Limb (tissue), 2 donors: ENCODE results near the gene CYP2U1.
"Not testable (repeated sequence)": the region's sequence is repeated elsewhere in the genome, so short reads cannot be mapped to it uniquely, and the experiment has no call there.

Experiments used
- DNase-seq, 2 donors: peaks; one replicate each; pipeline ENCODE4 v3.0.0-alpha.2; 2016; ENCODE audit errors: extremely low spot score in 2 of 2

CYP2U1 gene

DNA sequence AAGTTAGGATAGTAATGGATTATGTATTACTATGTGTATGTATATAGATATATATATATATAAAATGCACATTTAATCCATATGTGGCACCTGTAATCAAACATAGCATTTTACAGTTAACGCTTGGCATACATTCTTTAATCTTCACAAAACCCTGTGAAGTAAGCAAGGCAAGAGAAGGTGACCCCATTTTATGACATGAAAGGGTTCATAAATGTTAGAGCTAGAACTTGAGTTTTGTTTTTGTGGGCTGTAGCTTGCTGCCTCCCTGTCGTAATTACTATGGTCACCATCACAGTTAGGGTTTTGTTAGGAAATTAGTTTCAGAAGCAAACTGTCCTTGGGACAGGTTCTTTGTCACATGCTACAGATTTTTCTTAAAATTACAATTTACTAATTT lies 13.8 kb upstream of the CYP2U1 start:
- DNase-seq = no peak

DNA sequence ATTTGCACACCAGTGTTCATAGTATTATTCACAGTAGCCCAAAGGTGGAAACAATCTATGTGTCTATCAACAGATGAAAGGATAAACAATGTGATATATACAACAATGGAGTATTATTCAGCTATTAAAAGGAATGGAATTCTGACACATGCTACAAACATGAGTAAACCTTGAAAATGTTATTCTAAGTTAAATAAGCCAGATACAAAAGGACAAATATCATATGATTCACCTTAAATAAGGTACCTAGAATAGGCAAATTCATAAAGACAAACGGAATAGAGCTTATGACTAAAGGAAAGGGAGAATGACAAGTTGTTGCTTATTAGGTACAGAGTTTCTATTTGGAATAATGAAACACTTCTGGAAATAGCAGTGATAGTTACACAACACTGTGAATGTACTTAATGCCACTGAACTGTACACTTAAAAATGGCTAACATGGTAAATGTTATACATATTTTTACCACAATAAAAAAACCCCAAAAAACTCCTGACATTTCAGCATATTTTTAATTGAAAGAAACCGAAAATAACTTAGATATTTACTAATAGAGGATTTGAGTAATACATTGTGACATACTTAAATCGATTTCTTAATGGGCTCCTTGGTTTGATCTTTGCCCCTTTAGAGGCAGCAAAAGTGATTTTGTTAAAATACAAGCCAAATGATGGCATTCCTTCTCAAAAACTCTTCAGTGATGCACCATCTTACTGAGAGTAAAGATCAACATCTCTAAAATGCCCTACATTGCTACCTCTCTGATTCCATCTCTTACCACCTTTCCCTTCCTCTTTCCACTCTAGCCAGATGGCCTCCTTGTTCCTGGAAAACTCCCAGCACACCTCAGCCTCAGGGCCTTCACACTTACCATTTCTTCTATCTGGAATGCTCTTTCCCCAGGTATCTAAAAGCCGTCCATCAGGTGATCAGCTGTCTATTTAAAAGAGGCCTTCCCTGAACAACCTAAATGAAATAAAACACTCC lies 8.6 kb upstream of the CYP2U1 start:
- no peak for DNase-seq

GRCh38 chr4:107925713-107926112 lies 5.6 kb upstream of the CYP2U1 start:
- DNase-seq = not testable (repeated sequence)

DNA sequence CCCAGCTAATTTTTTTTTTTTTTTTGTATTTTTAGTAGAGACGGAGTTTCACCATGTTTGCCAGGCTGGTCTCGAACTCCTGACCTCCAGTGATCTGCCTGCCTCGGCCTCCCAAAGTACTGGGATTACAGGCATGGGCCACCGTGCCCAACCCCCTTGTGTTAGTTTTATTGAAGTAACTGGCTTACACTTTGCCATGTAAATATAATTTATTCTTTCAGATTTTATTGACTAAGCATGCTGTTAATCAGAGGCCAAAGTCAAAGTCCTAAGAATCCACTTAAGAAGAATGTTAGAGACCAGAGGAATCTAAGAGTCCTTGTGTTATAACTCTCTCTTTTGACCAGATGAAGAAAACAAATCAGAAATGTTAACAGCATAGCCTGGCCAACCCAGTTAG lies 4.5 kb upstream of the CYP2U1 start:
- not testable (repeated sequence) for DNase-seq

GRCh38 chr4:107931775-107932321 lies 499 bp downstream of the CYP2U1 start:
- DNase-seq = no peak

DNA sequence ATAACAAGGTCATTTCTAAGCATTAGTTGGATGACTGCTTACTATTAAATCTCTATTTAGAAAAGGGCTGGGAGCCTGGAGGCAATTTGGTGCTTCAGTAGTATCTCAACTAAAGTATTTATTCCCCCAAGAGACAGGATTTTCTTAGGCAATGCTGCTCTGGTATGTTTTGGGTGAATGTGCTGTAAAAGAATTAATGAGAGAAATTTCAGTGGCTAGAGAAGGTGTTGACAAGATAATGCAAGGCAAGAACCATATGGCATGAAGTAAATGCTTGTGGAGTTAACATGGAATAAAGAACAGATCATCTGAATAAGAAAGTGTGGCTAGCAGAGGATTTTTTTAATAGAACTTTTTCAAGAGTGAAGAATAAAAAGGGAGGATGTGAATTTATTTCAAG lies 3.9 kb downstream of the CYP2U1 start:
- DNase-seq = no peak

DNA sequence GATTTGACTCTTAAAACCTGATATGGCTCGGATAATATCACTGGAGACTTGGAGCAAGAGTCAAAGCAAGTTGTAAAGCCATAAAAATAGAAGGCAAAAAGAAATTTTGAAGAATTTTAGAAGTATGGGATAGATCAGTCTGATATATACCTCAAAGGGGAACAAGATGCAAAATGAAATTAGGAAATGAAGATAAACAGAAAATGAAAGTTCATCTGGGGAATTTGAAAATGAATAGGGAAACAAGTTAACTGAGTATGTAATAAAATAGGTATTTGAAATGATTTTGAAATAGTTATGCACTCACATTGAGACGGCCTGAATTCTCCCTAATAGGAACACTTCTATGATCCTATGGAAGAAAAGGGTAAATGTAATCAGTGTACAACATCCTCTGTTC lies 5.7 kb downstream of the CYP2U1 start:
- no peak for DNase-seq

- no peak for DNase-seq
These were observed 8.0 kb downstream of the CYP2U1 start for GRCh38 chr4:107939307-107939706.

GRCh38 chr4:107945809-107946208 lies 14.5 kb downstream of the CYP2U1 start:
- no peak for DNase-seq

DNA sequence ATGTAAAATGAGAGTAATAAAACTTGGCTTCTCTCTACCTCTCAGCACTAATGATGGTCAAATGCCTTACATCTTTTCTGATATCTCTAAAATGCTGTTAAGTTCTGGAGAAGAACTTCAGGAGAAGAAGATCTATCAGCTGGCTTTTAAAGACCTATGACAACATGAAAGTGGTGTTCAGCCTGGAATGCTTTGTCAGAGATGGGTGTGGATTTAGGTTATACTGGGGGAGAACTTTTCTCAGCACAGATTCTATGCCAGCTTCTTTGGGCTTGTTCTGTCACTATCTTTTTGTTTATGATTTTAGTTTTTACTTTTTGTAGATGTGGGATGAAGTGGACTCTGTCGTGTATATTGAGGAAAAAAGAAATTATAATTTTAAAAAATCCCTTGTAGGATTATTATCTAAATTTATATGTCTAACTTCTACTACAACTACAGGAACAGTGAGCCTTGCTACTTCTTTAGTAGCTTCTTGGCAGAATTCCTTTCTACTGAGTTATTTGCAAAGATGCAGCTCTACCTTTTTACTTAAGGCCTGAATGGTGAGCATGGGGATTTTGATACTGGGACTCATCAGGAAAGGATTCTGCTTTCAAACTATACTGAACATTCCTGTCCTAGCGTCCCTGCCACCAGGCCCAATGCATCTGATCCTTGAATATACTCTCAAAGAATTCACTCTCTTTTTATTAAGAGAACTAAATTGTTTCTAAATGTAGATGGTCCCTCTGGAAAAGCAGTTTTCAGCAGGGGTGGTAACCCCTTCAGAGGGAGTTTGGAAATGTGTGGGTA lies 19.6 kb downstream of the CYP2U1 start:
- DNase-seq = no peak

GRCh38 chr4:107951551-107951950 lies 20.2 kb downstream of the CYP2U1 start:
- no peak for DNase-seq

GRCh38 chr4:107956011-107956410 lies 24.7 kb downstream of the CYP2U1 start:
- no peak for DNase-seq

- DNase-seq = no peak
These were observed 35.6 kb downstream of the CYP2U1 start for GRCh38 chr4:107966903-107967302.

DNA sequence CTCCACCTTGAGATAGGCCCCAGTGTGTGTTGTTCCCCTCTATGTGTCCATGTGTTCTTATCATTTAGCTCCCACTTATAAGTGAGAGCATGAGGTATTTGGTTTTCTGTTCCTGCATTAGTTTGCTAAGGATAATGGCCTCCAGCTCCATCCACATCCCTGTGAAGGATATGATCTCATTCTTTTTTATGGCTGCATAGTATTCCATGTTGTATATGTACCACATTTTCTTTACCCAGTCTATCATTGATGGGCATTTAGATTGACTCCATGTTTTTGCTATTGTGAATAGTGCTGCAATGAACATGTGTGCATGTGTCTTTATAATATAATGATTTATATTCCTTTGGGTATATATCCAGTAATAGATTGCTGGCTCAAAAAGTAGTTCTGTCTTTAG lies 36.2 kb downstream of the CYP2U1 start:
- not testable (repeated sequence) for DNase-seq

DNA sequence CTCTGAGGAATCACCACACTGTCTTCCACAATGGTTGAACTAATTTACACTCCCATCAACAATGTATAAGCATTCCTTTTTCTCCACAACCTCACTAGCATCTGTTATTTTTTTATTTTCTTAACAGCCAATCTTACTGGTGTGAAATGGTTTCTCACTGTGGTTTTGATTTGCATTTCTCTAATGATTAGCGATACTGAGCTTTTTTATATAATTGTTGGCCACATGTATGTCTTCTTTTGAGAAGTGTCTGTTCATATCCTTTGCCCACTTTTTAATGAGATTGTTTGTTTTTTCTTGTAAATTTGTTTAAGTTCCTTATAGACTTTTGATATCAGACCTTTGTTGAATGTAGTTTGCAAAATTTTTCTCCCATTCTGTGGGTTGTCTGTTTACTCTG lies 36.6 kb downstream of the CYP2U1 start:
- DNase-seq = not testable (repeated sequence)

GRCh38 chr4:107970063-107970798 lies 38.9 kb downstream of the CYP2U1 start:
- DNase-seq = no peak

DNA sequence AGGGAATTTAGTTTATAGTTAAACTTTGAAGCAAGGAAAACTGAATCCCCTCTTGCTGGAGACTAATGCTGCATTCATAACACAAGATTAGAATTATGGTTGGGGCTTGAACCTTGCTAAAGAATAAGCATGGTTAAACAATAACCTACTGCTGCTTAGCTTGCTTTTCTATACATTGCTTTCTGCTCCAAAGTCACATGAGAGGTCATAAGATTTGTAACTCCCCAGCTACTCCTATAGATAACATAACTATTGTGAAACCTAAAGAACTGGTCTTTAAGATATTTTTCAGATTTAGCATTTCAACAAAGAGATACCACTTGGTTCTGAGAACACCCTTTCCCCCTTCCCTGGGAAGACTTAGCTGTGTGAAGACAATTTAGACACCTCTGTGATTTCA lies 41.3 kb downstream of the CYP2U1 start:
- no peak for DNase-seq

GRCh38 chr4:107974523-107974922 lies 43.2 kb downstream of the CYP2U1 start:
- DNase-seq = no peak

DNA sequence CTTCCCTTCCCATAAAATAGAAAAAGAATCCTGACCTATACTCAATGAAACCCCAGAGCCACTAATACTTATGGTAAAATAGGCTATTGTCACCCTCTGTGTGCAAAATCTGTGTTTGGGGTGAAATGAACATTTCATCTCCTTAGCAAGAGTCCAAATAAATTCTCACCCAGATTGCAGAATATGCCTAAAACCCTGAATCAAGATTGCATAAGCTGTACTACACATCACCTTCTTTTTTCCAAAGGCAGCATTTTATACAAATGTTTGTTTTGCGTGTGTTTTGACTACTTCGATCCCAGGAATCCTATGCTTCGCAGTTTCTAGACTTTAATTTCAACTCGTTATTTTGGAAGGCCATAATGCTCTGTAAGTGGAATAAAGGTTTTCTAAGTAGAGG lies 46.1 kb downstream of the CYP2U1 start:
- no peak for DNase-seq

DNA sequence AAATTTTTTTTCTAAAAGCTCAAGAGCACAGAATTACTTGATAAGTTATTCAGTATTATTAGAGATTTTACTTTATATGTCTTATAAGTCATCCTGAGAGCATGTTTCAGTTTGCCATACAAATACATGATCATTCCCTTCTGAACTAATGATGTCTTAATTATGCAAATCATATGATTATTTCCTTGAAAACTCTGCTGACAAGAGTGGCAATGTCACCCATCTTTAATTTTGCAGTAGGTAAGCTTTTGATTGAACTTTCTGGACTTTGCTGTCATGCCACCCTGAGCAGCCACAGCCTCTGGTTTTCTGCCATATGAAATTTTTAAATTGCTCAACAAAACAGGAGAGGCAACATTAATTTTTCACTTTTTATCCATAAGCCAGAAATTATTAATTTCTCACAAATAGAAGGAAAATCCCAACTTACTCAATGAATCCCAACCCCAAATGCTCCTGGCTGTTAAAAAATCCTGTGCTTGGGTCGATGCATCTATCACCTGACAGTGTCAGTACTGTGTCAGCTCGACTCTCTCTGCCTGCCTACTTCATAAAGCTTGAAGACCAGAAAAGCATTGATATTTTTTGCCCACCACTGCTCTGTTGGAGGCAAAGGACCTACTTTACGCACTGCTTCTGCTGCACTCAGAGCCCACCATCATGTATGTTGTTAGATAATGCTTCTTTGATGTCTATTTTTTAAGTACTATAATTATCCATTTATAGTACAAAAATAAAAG lies 46.8 kb downstream of the CYP2U1 start:
- no peak for DNase-seq
